Measurements from ENCODE around the gene GLRX5. TPM values are rescaled to one million over a fixed set of nuclear protein-coding genes. Genes with fewer than 3 reads are reported as not detected.

The GLRX5 gene
- total RNA-seq, 1 experiment from 2014 or later = 68.8 TPM

DNA sequence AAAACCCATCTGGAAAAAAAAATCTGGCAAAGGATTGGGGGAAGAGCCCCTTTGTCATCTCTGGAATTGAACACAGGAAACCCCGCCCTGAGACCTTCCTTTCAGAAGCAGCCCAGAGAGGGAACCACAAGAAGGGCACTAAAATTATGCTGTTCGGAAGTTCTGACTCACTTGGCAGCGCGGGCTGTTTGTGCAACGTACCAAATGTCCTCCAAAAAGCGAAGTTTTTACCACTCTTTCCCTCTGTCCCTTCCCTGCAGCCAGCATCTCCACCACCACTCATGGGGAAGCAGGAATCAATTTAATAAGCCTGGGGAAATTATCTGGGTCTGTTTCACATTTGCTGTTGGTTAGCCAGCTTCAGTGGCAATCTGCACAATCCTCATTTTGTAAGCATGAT is 15.2 kb upstream of the GLRX5 start:
- ChIA-PET CTCF (no interaction called here), POLR2A (ENCODE audit: low non-redundant PET) (no interaction called here)
- Histone ChIP-seq H3K4me3 (ENCODE audit: low read depth, low read length, poor library complexity, severe bottlenecking) (no peak overlapping the region), H3K27ac (ENCODE audit: low read depth, low read length, poor library complexity, severe bottlenecking) (peak overlapping the region; percentile 87), H3K36me3 (ENCODE audit: insufficient read depth, low read length, poor library complexity, severe bottlenecking) (no peaks in the 10 kb centered on the region), H3K9me3 (ENCODE audit: low read depth, low read length, poor library complexity, severe bottlenecking) (no peaks in the 10 kb centered on the region), H3K27me3 (replicated peaks; ENCODE audit: insufficient read depth, low read depth, low read length, poor library complexity) (no peaks in the 10 kb centered on the region), H3K4me1 (ENCODE audit: insufficient read depth, low read length, poor library complexity, severe bottlenecking) (peaks cover 83% of the 10 kb centered on the region)
- TF ChIP-seq EZH2 (IDR thresholded peaks at IDR 0.05; ENCODE audit: borderline replicate concordance, low read depth, low read length, poor library complexity, severe bottlenecking) = no peak
- TF ChIP-seq, protein P1, sequence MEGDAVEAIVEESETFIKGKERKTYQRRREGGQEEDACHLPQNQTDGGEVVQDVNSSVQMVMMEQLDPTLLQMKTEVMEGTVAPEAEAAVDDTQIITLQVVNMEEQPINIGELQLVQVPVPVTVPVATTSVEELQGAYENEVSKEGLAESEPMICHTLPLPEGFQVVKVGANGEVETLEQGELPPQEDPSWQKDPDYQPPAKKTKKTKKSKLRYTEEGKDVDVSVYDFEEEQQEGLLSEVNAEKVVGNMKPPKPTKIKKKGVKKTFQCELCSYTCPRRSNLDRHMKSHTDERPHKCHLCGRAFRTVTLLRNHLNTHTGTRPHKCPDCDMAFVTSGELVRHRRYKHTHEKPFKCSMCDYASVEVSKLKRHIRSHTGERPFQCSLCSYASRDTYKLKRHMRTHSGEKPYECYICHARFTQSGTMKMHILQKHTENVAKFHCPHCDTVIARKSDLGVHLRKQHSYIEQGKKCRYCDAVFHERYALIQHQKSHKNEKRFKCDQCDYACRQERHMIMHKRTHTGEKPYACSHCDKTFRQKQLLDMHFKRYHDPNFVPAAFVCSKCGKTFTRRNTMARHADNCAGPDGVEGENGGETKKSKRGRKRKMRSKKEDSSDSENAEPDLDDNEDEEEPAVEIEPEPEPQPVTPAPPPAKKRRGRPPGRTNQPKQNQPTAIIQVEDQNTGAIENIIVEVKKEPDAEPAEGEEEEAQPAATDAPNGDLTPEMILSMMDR (conservative IDR thresholded peaks at IDR 0.05; ENCODE audit: low read depth, low read length) = no peak
- BruUV-seq (replicated peaks) = no TSS peak
- peak; percentile 88 for DNase-seq (ENCODE audit: low spot score)
- intact Hi-C loops (cut with micrococcal nuclease; ENCODE audit: unreplicated experiment) = no loop called here

DNA sequence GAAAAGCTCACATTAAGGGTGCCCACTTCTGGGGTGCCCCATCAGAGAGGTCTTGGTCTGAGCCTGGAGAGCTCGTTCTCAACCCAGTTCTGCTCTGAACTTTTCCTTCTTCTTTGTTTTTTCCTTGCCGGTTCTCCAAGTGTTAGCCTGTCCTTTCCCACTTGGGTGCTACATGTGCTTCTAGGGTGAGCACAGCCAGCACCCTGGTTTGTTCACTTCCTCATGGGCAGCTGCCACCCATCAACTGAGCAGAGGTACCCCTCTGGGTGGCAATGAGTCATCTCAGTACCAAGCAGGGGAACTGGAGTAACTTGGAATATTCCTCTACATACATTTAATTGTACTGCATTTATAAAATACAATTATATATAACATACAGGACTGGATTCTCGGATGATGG is 14.5 kb upstream of the GLRX5 start:
- TF ChIP-seq EZH2 (IDR thresholded peaks at IDR 0.05; ENCODE audit: borderline replicate concordance, low read depth, low read length, poor library complexity, severe bottlenecking) = no peak
- TF ChIP-seq, protein P1 (conservative IDR thresholded peaks at IDR 0.05; ENCODE audit: low read depth, low read length) = no peak
- DNase-seq (ENCODE audit: low spot score) = no peak
- ChIA-PET POLR2A (ENCODE audit: low non-redundant PET) (no interaction called here), CTCF (no interaction called here)
- Histone ChIP-seq H3K36me3 (ENCODE audit: insufficient read depth, low read length, poor library complexity, severe bottlenecking) (no peaks in the 10 kb centered on the region), H3K27me3 (replicated peaks; ENCODE audit: insufficient read depth, low read depth, low read length, poor library complexity) (no peaks in the 10 kb centered on the region), H3K4me3 (ENCODE audit: low read depth, low read length, poor library complexity, severe bottlenecking) (no peak overlapping the region), H3K9me3 (ENCODE audit: low read depth, low read length, poor library complexity, severe bottlenecking) (no peaks in the 10 kb centered on the region), H3K4me1 (ENCODE audit: insufficient read depth, low read length, poor library complexity, severe bottlenecking) (peaks cover 81% of the 10 kb centered on the region), H3K27ac (ENCODE audit: low read depth, low read length, poor library complexity, severe bottlenecking) (peak overlapping the region; percentile 87)
- no TSS peak for BruUV-seq (replicated peaks)
- intact Hi-C loops (cut with micrococcal nuclease; ENCODE audit: unreplicated experiment) = no loop called here

DNA sequence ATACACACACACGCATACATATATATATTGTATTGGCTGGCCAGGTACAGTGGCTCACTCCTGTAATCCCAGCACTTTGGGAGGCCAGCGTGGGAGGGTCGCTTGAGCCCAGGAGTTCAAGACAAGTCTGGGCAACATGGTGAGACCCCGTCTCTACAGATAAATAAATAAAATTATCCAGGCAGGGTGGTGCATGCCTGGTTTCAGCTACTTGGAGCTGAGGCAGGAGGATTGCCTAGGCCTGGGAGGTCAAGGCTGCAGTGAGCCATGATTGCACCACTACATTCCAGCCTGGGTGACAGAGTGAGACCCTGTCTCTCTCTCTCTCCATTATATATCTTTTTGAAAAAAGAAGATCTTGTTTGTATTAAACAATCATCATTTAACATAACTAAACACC is 13.8 kb upstream of the GLRX5 start:
- no peaks in the 10 kb centered on the region for H3K9me3 ChIP-seq (ENCODE audit: low read depth, low read length, poor library complexity, severe bottlenecking)
- ChIA-PET CTCF (no interaction called here), POLR2A (ENCODE audit: low non-redundant PET) (no interaction called here)
- peaks cover 75% of the 10 kb centered on the region for H3K4me1 ChIP-seq (ENCODE audit: insufficient read depth, low read length, poor library complexity, severe bottlenecking)
- DNase-seq (ENCODE audit: low spot score) = no peak
- no TSS peak for BruUV-seq (replicated peaks)
- intact Hi-C loops (cut with micrococcal nuclease; ENCODE audit: unreplicated experiment) = no loop called here
- no peak for TF ChIP-seq EZH2 (IDR thresholded peaks at IDR 0.05; ENCODE audit: borderline replicate concordance, low read depth, low read length, poor library complexity, severe bottlenecking)
- TF ChIP-seq, protein P1 (conservative IDR thresholded peaks at IDR 0.05; ENCODE audit: low read depth, low read length) = no peak
- H3K27ac ChIP-seq (ENCODE audit: low read depth, low read length, poor library complexity, severe bottlenecking) = no peak overlapping the region
- H3K36me3 ChIP-seq (ENCODE audit: insufficient read depth, low read length, poor library complexity, severe bottlenecking) = no peaks in the 10 kb centered on the region
- no peaks in the 10 kb centered on the region for H3K27me3 ChIP-seq (replicated peaks; ENCODE audit: insufficient read depth, low read depth, low read length, poor library complexity)
- no peak overlapping the region for H3K4me3 ChIP-seq (ENCODE audit: low read depth, low read length, poor library complexity, severe bottlenecking)
